ENCODE results near the gene LRP6.

Gene LRP6

DNA sequence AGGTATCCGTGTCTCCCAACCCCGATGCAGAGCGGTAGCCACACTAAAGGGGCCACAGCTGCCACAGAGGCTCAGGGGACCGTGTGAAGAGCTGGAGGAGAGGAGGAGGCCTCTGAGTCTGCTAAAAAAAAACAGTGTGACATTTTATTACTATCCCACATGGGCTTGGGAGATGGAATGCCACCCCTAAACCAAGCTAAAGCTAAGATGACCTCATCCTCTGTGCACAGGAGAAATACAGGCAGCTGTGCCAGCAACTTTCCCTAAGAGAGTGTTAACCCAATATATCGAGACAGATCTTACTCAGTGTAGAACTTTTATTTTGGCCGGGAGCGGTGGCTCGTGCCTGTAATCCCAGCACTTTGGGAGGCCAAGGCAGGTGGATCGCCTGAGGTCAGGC, 178.1 kb downstream of the LRP6 start:
- H3K4me3 ChIP-seq (ENCODE audit: low read length in 2 of 2), result no peak overlapping the region
- no peak overlapping the region for H4K8ac ChIP-seq (ENCODE audit: low read depth, low read length)
- no peak overlapping the region for H2BK120ac ChIP-seq (ENCODE audit: low read depth, low read length)
- H3K27me3 ChIP-seq (ENCODE audit: control insufficient read depth in 3 of 3, insufficient read depth in 3 of 3, low read depth in 1 of 3, low read length in 3 of 3), result no peaks in the 10 kb centered on the region
- no peak overlapping the region for H4K91ac ChIP-seq (ENCODE audit: low read depth, low read length, poor library complexity)
- H2BK15ac ChIP-seq (ENCODE audit: low read length), result no peak overlapping the region
- H3K36me3 ChIP-seq (replicated peaks in 1 of 2; ENCODE audit: control insufficient read depth in 2 of 2, insufficient read depth in 2 of 2, low read length in 2 of 2), result no peaks in the 10 kb centered on the region
- H3K4me2 ChIP-seq (ENCODE audit: insufficient read depth, low read length, poor library complexity, severe bottlenecking), result no peak overlapping the region
- no peak overlapping the region for H3K4ac ChIP-seq (ENCODE audit: low read length)
- no peak overlapping the region for H2BK5ac ChIP-seq (ENCODE audit: low read length)
- no peak overlapping the region for H2BK12ac ChIP-seq (ENCODE audit: low read length)
- H2AFZ ChIP-seq (ENCODE audit: low read length), result no peak overlapping the region
- H3K9me3 ChIP-seq (replicated peaks in 1 of 2; ENCODE audit: control insufficient read depth in 2 of 2, insufficient read depth in 1 of 2, low read depth in 1 of 2, low read length in 2 of 2), result no peaks in the 10 kb centered on the region
- H3K23ac ChIP-seq (ENCODE audit: low read depth, low read length, poor library complexity), result no peak overlapping the region
- H3K27ac ChIP-seq (replicated peaks; ENCODE audit: low read length), result no peak overlapping the region
- H2AK5ac ChIP-seq (ENCODE audit: low read depth, low read length), result no peak overlapping the region
- no CpG with 5 or more reads among the region's 9 CpGs for WGBS, 2 donors (ENCODE audit: extremely low coverage in 2 of 2, insufficient read length in 2 of 2, insufficient replicate concordance in 1 of 2)
- no peak overlapping the region for H3K14ac ChIP-seq (ENCODE audit: low read length)
- H3K9ac ChIP-seq (ENCODE audit: low read depth, low read length, poor library complexity), result no peak overlapping the region
- H3K4me1 ChIP-seq (ENCODE audit: control insufficient read depth in 2 of 2, insufficient read depth in 1 of 2, low read depth in 1 of 2, low read length in 2 of 2), result peaks cover 11 to 24% of the 10 kb centered on the region in 2 donors
- H3K79me1 ChIP-seq (ENCODE audit: low read depth, low read length), result no peaks in the 10 kb centered on the region
- no peak for DNase-seq (ENCODE audit: low spot score)
- H3K18ac ChIP-seq (ENCODE audit: low read length), result no peak overlapping the region

DNA sequence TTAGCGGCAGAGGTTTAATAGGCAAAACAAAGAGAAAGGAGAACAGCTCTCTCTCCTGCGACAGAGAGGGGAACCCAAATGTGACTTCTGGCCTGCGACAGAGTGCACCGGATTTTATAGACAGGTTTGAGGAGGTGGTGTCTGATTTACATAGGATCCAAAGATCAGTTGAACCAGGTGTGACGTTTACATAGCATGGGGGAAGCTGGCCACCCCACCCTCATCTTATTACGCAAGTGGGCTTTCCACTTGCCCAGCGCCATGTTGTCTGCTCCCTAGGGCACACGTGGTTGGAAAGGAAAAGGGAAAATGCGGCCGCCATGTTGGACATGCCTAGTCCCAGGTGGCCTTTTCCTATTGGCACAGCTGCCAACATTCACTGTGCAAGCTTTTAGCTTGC, 178.7 kb downstream of the LRP6 start:
- no peaks in the 10 kb centered on the region for H3K36me3 ChIP-seq (replicated peaks in 1 of 2; ENCODE audit: control insufficient read depth in 2 of 2, insufficient read depth in 2 of 2, low read length in 2 of 2)
- H3K9me3 ChIP-seq (replicated peaks in 1 of 2; ENCODE audit: control insufficient read depth in 2 of 2, insufficient read depth in 1 of 2, low read depth in 1 of 2, low read length in 2 of 2), result no peaks in the 10 kb centered on the region
- H3K4me3 ChIP-seq (ENCODE audit: low read length in 2 of 2), result no peak overlapping the region
- H2BK15ac ChIP-seq (ENCODE audit: low read length), result no peak overlapping the region
- no peak overlapping the region for H2BK12ac ChIP-seq (ENCODE audit: low read length)
- H2BK120ac ChIP-seq (ENCODE audit: low read depth, low read length), result no peak overlapping the region
- no peak overlapping the region for H3K4ac ChIP-seq (ENCODE audit: low read length)
- DNase-seq (ENCODE audit: low spot score), result no peak
- no peak overlapping the region for H2AK5ac ChIP-seq (ENCODE audit: low read depth, low read length)
- WGBS, 2 donors (ENCODE audit: extremely low coverage in 2 of 2, insufficient read length in 2 of 2, insufficient replicate concordance in 1 of 2), result no CpG with 5 or more reads among the region's 10 CpGs
- H4K8ac ChIP-seq (ENCODE audit: low read depth, low read length), result no peak overlapping the region
- no peak overlapping the region for H3K4me2 ChIP-seq (ENCODE audit: insufficient read depth, low read length, poor library complexity, severe bottlenecking)
- no peak overlapping the region for H3K14ac ChIP-seq (ENCODE audit: low read length)
- no peak overlapping the region for H3K27ac ChIP-seq (replicated peaks; ENCODE audit: low read length)
- no peak overlapping the region for H2AFZ ChIP-seq (ENCODE audit: low read length)
- no peak overlapping the region for H4K91ac ChIP-seq (ENCODE audit: low read depth, low read length, poor library complexity)
- H3K9ac ChIP-seq (ENCODE audit: low read depth, low read length, poor library complexity), result no peak overlapping the region
- no peak overlapping the region for H3K23ac ChIP-seq (ENCODE audit: low read depth, low read length, poor library complexity)
- no peaks in the 10 kb centered on the region for H3K27me3 ChIP-seq (ENCODE audit: control insufficient read depth in 3 of 3, insufficient read depth in 3 of 3, low read depth in 1 of 3, low read length in 3 of 3)
- no peak overlapping the region for H2BK5ac ChIP-seq (ENCODE audit: low read length)
- peaks cover 11 to 24% of the 10 kb centered on the region in 2 donors for H3K4me1 ChIP-seq (ENCODE audit: control insufficient read depth in 2 of 2, insufficient read depth in 1 of 2, low read depth in 1 of 2, low read length in 2 of 2)
- H3K18ac ChIP-seq (ENCODE audit: low read length), result no peak overlapping the region
- H3K79me1 ChIP-seq (ENCODE audit: low read depth, low read length), result no peaks in the 10 kb centered on the region

DNA sequence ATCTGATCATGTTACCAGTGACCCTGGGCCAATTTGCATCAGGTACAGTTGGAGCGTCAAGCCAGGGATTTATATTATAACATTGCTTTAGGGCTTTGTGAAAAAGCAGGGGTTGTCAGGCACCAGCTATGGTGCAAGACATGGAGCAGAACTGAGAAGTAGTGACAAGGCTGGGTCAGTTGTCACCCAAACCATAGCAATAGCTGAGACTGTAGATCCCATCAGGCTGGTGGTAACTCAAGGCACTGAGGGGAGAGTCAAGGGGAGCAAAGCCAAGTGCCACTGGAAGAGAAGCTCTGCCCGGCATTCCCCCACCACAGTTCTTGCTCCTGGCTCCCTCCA, 179.2 kb downstream of the LRP6 start:
- no peak overlapping the region for H3K4ac ChIP-seq (ENCODE audit: low read length)

GRCh38 chr12:12086973-12087692, 179.7 kb downstream of the LRP6 start:
- Histone ChIP-seq H3K4me3 (ENCODE audit: low read length in 2 of 2) (peak overlapping the region in 1 of 2 donors; percentile 1), H4K91ac (ENCODE audit: low read depth, low read length, poor library complexity) (no peak overlapping the region), H3K4me2 (ENCODE audit: insufficient read depth, low read length, poor library complexity, severe bottlenecking) (peak overlapping the region; percentile 41), H3K36me3 (replicated peaks in 1 of 2; ENCODE audit: control insufficient read depth in 2 of 2, insufficient read depth in 2 of 2, low read length in 2 of 2) (no peaks in the 10 kb centered on the region), H3K27me3 (ENCODE audit: control insufficient read depth in 3 of 3, insufficient read depth in 3 of 3, low read depth in 1 of 3, low read length in 3 of 3) (no peaks in the 10 kb centered on the region), H3K9ac (ENCODE audit: low read depth, low read length, poor library complexity) (no peak overlapping the region), H2BK12ac (ENCODE audit: low read length) (no peak overlapping the region), H3K4me1 (ENCODE audit: control insufficient read depth in 2 of 2, insufficient read depth in 1 of 2, low read depth in 1 of 2, low read length in 2 of 2) (peaks cover 11 to 24% of the 10 kb centered on the region in 2 donors), H3K4ac (ENCODE audit: low read length) (no peak overlapping the region), H4K8ac (ENCODE audit: low read depth, low read length) (no peak overlapping the region), H2AK5ac (ENCODE audit: low read depth, low read length) (no peak overlapping the region), H3K23ac (ENCODE audit: low read depth, low read length, poor library complexity) (no peak overlapping the region), H2BK15ac (ENCODE audit: low read length) (no peak overlapping the region), H3K14ac (ENCODE audit: low read length) (no peak overlapping the region), H3K27ac (replicated peaks; ENCODE audit: low read length) (no peak overlapping the region), H3K18ac (ENCODE audit: low read length) (peak overlapping the region; percentile 78), H2BK120ac (ENCODE audit: low read depth, low read length) (no peak overlapping the region), H2AFZ (ENCODE audit: low read length) (peak overlapping the region; percentile 80), H2BK5ac (ENCODE audit: low read length) (no peak overlapping the region), H3K9me3 (replicated peaks in 1 of 2; ENCODE audit: control insufficient read depth in 2 of 2, insufficient read depth in 1 of 2, low read depth in 1 of 2, low read length in 2 of 2) (no peaks in the 10 kb centered on the region), H3K79me1 (ENCODE audit: low read depth, low read length) (no peaks in the 10 kb centered on the region)
- no peak for DNase-seq (ENCODE audit: low spot score)
- WGBS, 2 donors (ENCODE audit: extremely low coverage in 2 of 2, insufficient read length in 2 of 2, insufficient replicate concordance in 1 of 2), result no CpG with 5 or more reads among the region's 9 CpGs

More for the DNA sequence above, 179.2 kb downstream of the LRP6 start:
- Histone ChIP-seq H4K8ac (ENCODE audit: low read depth, low read length) (no peak overlapping the region), H2BK5ac (ENCODE audit: low read length) (no peak overlapping the region), H3K79me1 (ENCODE audit: low read depth, low read length) (no peaks in the 10 kb centered on the region), H3K23ac (ENCODE audit: low read depth, low read length, poor library complexity) (no peak overlapping the region), H3K27ac (replicated peaks; ENCODE audit: low read length) (no peak overlapping the region), H3K4me2 (ENCODE audit: insufficient read depth, low read length, poor library complexity, severe bottlenecking) (no peak overlapping the region), H2AK5ac (ENCODE audit: low read depth, low read length) (no peak overlapping the region), H3K4me1 (ENCODE audit: control insufficient read depth in 2 of 2, insufficient read depth in 1 of 2, low read depth in 1 of 2, low read length in 2 of 2) (peaks cover 11 to 24% of the 10 kb centered on the region in 2 donors), H3K9ac (ENCODE audit: low read depth, low read length, poor library complexity) (no peak overlapping the region), H4K91ac (ENCODE audit: low read depth, low read length, poor library complexity) (no peak overlapping the region), H3K4me3 (ENCODE audit: low read length in 2 of 2) (no peak overlapping the region), H2BK12ac (ENCODE audit: low read length) (no peak overlapping the region), H2AFZ (ENCODE audit: low read length) (peak overlapping the region; percentile 80), H2BK120ac (ENCODE audit: low read depth, low read length) (no peak overlapping the region), H3K14ac (ENCODE audit: low read length) (no peak overlapping the region), H2BK15ac (ENCODE audit: low read length) (no peak overlapping the region), H3K9me3 (replicated peaks in 1 of 2; ENCODE audit: control insufficient read depth in 2 of 2, insufficient read depth in 1 of 2, low read depth in 1 of 2, low read length in 2 of 2) (no peaks in the 10 kb centered on the region), H3K18ac (ENCODE audit: low read length) (no peak overlapping the region), H3K27me3 (ENCODE audit: control insufficient read depth in 3 of 3, insufficient read depth in 3 of 3, low read depth in 1 of 3, low read length in 3 of 3) (no peaks in the 10 kb centered on the region), H3K36me3 (replicated peaks in 1 of 2; ENCODE audit: control insufficient read depth in 2 of 2, insufficient read depth in 2 of 2, low read length in 2 of 2) (no peaks in the 10 kb centered on the region)
- no CpG with 5 or more reads among the region's 2 CpGs for WGBS, 2 donors (ENCODE audit: extremely low coverage in 2 of 2, insufficient read length in 2 of 2, insufficient replicate concordance in 1 of 2)
- DNase-seq (ENCODE audit: low spot score), result no peak

Measured in neuronal stem cell (in vitro differentiated cells).